DMS 273 (cell line): ENCODE data around the gene MPG.
A peak's percentile ranks its signal among the peaks of the same experiment; 100 is the strongest.

ENCODE experiments used
- DNase-seq: peaks from one replicate; lab custom pipeline; 2025; ENCODE audit not compliant: unreplicated experiment; lab: John Stamatoyannopoulos, UW

The MPG gene

DNA sequence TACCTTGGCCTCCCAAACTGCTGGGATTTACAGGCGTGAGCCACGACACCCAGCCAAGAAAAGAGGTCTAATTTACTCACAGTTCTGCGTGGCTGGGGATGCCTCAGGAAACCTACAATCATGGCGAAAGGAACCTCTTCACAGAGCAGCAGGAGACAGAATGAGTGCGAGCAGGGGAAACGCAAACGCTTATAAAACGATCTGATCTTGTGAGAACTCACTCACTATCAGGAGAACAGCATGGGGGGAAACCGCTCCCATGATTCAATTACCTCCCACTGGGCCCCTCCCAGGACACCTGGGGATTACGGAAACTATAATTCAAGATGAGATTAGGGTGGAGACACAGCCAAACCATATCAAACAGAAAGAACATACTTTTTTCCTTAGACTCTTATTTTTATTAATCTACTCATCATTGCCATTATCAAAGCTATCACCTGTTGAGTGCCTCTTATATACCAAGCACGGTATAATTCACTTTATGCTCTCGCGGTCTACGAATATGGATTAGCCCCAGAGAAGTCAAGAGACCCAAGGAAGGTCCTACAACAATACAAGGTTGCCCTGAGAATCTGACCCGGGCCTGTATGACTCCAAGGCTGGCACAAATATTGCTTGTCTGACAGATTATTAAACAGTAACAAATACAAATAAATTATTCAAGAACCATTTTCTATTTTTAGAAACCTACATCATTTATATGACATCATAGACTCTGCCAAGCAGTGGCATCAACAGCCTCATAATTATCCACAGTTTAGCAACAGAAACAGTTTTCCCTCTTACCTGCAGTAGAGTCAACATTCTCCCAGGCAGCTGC, 27.0 kb upstream of the MPG start:
- no peak for DNase-seq

DNA sequence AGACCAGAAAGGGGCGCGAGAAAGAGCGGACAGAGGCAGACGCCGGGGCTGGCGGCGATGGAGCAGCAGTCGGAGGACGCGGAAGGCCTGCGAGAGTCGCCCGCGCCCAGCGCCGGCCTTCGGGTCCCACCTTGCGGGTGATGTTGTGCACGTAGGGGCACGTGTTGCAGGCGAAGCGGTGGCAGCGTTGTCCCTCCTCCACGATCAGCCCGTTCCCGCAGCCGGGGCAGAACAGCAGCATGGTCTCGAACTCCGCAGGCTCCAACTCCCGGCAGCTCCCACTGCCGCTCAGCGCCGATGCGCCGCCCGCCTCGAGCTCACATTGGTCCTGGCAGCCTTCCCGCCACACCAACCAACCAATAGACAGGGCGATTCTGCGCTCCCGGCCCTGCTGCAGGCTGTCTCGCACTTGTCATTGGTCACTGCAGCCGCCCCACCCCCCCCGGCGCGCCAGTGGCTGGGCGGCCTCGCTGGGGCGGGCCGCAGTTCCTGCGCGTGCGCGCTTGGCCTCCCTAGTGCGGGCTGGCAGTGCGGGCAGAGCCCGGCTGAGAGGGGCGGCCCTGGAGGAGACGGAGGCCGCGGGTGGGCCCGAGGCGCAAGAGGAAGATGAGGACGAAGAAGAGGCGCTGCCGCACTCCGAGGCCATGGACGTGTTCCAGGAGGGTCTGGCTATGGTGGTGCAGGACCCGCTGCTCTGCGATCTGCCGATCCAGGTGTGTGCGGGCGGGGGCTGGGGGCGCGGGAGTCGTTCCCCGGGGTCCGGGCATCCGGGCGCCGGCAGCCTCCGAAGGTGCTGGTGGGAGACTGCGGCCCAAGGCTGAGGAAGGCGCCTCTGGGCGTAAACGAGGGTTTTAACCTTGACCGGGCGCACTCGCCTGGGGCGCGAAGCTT, 24.4 kb upstream of the MPG start, which contains the start of the genes POLR3K and SNRNP25:
Gene POLR3K, minus strand, starts transcription at position 263 of the 891 bp plus-strand sequence. Its CDS starts 22 bp downstream, at position 241.
Gene SNRNP25, plus strand, starts transcription at position 483 of the 891 bp plus-strand sequence. Its CDS starts 189 bp downstream, at position 672.
- peak; percentile 99 for DNase-seq

DNA sequence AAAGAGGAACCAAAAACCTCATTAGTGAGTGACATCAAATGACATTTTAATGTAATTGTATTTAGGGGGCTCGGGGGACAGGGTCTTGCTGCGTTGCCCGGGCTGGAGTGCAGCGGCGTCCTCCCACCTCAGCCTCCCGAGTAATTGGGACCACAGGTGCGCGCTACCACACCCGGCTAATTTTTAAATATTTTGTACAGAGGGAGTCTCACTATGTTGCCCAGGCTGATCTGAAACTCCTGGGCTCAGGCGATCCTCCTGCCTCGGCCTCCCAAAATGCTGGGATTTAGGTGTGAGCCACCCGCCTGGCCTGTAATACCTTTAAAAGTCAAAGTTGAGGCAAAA, 23.8 kb upstream of the MPG start:
- DNase-seq = no peak

DNA sequence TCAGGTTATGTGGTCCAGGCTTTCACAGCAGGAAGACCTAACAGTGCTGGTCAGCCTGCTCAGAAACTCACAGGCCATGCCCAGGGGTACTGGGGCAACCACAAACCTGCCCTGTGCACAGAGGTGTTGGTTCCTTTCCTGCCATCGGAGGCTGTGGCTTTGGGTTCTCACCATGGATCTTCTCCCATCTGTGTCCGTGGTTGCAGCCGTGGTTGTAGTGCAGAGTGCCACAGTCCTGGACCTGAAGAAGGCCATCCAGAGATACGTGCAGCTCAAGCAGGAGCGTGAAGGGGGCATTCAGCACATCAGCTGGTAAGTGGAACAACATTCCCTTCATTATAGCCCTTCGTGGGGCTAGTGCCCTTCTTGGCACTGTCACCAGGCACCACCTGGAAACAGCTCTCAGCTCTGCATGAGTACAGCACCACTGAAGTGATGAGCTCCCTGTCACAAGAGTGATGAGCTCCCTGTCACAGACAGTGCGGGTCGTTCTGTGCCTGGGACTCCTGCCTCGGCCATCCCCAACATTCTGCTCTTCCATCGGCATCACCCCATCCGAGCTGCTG, 22.4 kb upstream of the MPG start:
- DNase-seq = no peak

DNA sequence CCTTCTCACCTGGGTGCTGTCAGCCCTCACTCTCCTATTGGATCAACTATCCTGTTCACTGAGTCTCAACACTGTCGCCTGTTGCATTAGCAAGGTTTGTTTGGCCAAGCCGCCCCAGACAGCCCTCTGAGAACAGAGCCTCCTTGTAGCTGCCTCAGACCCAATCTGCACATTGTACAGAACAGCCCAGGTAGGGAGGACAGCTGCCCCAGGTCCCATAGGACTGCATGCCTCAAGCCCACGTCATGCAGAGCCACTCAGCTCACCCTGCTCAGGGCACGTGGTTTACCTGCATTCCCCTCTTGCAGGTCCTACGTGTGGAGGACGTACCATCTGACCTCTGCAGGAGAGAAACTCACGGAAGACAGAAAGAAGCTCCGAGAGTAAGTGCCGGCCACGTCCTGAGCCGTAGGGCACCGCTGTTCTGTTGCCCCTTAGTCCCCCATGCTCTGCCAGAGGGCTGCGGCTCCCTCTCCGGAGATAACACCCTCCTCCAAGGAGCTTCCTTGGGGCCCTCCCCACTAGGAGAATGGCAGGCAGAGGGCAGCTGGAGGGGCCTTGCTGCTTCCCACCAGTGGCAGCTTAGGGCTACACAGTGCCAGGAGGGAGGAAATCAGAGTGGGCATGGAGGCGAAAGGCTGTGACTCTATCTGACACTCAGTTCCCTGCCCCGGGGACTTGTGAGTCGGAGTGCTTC, 21.6 kb upstream of the MPG start:
- DNase-seq = no peak

DNA sequence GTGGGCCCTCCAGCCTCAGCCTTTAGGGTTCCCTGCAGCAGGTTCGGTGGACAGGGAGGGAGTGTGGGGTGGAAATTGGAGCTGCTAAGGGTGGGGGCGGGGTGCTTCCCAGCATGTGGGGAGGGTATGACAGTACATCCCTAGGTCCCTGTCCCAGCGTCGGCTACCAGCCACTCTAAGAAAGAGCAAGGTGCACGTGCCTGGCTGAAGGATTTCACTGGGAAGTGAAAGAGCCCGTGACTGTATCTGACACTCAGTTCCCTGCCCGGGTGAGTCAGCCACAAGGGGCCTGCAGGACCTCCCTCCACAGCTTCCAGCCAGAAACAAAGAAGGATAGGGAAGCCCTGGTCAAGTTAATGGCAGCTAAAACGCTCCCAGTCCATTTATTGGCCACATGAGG, 20.3 kb upstream of the MPG start:
- no peak for DNase-seq

DNA sequence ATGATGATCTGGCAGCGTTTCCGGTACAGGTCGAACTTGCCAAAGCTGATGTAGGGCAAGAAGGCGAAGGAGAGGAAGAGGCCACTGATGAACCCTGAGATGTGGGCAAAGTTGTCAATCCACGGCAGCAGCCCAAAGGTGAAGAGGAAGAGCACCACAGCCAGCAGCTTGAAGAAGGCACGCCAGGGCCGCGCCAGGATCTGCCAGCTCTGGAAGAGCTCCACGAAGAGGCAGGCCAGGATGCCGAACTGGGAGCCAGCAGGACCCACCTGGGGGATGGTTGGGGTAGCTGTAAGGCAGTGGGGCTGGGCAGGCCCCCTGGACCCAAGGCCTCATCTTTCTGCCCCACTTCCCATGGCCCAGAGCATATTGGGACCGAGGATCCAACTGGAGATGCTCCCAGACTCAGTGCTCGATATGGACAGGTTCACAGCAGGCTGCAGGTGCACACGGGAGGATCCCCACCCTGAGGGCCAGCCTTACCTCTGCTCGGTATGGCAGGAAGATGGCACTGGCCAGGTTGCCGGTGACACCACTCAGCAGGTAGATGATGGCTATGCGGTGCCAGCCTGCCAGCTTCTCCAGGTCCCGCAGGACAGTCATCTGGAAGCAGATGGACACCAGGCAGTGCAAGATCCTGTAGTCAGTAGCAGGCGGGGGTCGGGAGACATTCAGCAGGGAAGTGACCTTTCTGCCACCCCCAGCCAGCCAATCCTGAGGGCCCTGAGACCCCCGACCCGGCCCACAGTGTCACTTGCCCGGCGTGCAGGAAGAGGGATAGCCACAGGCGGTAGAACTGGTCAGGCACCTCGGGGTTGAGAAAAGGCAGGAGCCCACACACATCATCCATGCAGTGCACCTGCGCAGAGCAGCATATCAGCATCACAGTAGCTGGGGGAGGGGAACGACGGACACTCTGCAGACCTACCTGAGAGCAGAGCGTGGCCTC, 19.3 kb upstream of the MPG start:
- no peak for DNase-seq

DNA sequence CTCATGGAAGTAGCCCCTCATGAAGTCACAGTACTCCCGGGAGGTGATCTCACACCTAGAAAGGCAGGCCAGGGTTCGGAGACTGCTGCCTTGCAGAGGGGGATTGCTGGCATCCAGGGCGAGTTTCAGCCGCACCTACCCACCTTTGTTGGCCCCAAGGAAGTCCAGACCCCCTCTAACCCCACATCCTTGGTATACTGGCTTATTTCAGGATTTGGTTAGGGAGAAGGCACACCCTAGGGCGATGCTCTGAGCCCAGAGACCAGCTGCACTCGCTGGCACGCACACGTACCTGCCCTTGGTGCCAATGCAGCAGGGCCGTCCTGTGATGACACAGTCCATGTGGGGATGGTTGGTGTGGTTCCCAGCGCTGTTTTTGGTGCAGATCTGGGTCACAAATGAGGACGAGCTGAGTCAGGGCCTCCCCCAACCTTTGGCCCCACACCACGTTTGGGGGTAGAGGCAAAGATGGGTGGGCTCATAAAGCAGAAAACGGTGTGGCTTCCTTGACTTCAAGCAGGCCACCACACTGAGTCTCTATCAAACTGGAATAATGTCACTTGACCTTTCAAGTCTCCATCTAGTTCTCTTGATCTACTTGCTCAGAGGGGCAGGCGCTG, 18.5 kb upstream of the MPG start:
- no peak for DNase-seq

DNA sequence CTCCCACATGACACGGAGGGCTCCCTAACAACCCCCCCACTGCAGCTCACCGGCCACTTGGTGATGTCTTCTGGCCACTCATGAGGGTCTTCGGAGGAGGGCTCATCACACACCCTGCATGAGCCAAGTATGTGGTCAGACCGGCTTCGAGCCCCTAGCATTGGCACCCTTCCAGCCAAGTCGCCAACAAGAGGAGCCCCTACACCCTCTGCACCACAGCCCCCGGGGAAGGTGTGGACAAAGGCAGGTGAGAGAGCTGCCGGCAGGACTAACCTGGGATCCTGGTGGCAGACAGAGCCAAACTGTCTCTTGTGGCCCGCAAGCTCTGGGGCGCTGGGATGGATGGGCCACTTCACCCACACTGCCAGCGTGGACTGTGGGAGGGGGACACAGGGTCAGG, 17.9 kb upstream of the MPG start:
- DNase-seq = no peak

DNA sequence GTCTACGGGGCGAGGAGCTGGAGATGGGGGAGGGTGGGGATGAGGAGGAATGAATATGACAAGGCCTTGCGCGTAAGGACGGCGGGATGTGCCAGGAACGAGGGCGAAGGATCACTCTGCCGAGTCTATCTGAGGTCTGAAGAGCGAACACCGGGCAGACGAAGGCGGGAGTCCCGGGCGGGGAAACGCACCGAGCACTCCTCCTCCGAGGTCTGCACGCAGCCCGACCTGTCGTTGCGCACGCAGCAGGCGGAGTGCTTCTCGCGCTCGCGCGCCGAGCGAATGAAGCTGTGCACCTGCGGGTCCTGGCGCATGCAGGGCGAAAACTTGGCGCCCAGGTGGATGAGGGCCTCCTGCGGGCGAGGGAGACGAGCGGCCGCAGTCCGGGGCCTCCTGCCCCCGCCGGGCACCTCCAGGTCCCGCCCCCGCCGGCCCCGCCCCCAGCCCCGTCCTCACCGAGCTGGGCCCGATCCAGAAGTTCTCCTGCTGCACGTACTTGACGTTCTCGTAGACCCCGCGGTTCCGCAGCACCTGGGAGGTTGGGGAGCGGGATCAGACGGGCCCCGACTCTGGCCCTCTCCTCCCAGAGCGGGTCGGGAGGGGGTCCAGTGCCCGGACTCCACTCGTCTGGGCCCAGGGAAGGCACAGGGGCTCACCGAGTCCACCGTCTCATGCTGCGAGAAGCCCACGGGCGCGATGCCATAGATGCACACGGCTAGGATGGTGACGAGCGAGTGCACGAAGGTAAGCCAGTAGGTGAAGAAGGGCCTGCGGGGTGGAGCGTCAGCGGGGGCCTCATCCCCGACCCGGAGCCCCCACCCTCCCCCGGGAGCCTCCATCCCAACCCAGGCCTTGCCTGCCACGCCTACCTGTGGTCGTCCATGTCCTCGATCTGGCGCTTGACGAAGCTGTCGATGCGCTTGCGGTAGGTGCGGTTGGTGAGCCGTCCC, 16.8 kb upstream of the MPG start:
- no peak for DNase-seq

DNA sequence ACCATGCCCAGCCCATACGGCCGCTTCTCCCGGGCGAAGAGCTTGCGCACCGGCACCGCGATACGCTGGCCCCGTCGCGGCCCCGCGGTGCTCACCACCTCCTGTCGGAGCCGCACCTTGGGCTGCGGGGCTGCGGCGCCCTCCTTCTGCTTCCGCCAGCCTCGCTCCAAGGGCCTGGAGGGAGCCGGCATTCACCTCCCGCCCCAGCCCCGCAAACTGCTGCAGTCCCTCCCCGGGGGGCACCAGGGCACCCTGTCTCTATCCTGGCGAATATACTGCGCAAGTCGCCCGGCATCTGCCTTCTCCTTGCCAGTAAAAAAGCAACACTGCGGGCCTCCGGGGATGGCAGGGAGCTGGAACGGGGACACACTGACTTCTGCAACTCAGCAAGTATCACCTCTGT, 16.1 kb upstream of the MPG start:
- no peak for DNase-seq

DNA sequence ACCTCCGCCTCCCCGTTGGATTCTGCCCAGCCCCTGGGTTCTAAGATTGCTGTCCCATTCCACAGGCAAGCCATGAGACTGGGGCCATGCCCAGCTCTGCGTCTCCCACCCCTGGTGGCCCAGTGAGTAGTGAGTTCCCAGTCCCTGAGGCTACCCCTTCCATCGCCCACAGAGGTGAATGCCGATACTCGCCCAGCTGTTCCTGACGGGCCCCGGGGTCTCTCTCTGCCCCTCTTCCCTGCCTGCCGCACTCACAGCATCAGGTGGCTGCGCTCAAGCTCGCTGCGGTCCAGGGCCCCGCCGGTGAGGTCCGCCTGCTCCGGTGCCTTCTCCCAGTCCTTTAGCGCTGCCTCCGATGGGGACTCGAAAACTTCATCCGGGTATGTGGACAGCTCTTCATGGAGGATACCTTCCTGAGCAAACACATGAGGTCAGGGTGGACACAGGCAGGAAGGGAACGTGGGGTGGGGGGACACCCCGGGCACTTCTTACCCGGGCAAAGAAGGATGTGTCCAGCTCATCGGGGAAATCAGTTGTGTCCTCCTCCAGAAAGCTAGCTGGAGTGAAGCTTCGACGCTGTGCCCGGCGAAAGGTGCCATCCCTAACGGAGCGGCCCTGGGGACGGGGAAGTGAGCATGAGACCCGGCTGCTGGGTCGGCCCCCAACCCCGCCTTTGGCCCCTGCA, 15.6 kb upstream of the MPG start:
- no peak for DNase-seq

DNA sequence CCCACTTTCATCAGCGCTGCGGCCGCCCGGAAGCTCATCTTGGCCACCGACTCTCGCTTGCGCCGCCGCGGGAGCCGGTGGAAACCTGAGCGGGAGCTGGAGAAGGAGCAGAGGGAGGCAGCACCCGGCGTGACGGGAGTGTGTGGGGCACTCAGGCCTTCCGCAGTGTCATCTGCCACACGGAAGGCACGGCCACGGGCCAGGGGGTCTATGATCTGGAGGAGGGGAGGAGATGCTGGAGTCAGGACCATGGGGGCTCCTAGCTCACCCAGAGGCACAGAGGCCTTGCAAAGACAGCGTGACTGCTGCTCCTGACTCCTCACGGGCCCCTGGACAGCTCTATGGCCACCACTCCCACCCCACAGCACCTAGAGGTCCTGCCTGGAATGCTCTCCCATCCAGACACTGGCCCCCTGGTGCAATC, 15.0 kb upstream of the MPG start:
- DNase-seq = no peak

DNA sequence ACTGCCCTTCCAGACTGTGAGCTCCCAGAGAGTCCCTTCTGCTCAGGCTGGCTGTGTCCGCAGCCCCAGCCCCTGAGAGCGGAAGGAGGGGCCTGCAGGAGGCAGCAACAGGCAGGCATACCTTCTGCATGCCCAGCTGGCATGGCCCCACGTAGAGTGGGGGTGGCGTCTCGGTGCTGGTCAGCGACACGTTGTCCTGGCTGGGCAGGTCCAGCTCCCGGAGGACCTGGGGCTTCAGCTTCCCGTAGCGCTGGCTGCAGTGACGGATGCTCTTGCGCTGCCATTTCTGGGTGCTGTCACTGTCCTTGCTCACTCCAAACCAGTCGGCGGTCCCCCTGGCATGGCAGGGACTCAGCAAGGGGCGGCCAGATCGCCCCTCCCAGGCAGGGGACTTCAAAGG, 14.6 kb upstream of the MPG start:
- no peak for DNase-seq

DNA sequence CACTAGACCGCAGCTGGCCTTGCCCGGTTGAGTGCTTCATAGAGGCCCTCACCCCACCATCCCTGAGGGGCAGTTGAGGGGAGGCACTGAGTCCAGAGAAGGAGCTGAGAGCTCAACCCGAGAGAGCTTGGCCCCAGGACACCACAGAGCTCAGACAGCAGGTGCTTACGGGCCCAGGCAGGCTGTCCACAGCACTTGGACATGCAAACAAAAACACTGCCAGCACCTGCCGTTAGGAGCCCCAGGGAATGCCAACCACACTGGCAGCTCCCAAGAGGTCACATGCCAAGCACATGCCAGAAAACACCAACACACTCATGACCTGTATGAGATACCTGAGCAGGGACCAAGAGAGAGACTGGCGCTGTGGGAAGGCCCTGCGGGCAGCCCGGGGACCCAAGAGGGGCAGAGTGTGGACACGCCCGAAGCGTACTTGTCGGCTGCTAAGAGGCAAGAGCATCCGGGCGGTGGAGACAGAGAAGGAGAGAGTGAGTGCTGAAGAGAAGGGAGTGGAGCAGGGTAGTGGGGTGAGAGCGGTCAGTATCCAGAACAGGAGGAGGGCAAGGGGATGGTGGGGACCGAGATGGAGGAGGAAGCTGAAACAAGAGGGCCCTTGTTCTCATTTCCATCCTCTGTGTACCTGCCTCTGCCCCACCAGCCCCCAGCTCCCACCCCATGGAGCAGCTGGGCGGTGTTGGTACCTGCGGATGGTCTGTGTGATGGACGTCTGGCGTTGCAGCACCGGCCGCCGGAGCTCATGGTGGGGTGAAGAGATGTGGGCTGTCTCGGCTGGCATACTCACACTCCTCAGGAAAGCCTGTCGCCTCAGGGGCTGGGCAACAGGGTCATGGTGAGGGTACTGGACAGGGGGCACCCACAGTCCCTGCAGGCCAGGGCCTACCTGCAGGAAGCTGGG, 13.8 kb upstream of the MPG start:
- no peak for DNase-seq

DNA sequence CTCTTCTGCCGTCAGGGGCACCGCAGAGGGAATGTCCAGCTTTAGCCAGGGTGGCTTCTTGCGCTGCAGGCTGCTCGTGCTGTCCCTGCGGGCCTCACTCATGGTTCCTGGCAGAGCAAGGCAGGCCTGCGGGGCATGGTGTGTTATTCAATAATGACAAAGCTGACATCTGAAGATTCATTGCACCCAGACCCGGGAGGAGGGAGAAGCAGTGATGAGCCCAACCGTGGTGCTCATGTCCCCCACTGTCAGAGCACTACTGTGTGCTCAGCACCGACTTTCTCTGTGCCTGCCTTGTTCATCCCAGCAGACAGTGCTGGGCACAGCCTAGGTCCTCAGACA, 13.1 kb upstream of the MPG start:
- no peak for DNase-seq

DNA sequence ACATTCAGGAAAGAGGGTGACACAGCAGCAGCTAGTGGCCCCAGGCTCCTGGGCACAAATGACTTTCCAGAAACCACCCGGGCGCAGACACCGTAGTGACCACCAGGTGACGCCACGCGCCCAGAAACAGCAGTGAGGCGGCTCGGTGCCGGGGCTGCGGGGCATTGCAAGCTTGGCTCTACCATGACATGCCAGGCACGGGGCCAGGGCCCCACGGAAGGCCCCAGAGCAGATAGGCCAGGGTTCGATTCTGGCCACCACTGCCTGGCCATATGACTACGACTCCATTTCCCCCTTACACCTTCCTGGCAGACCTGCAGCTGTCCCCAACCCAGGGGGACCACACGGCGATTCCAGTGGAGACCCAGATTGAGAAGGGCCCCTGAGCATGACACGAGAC, 12.3 kb upstream of the MPG start:
- peak; percentile 92 for DNase-seq
